Vagina (tissue), 2 donors: ENCODE data around the gene ORC4.

Experiments used
- POLR2A ChIP-seq, 2 donors: fragments of 450-650 bp; IDR thresholded peaks; one replicate each; pipeline ENCODE4 v1.6.1; 2017; ENCODE audit warnings: antibody characterized with exemption in 2 of 2, mild to moderate bottlenecking in 2 of 2, moderate library complexity in 2 of 2
- POLR2AphosphoS5 ChIP-seq, 2 donors: sonication (generic); formaldehyde crosslinking; IDR thresholded peaks; one replicate each; pipeline ENCODE4 v1.9.0; 2017; ENCODE audit warnings: antibody characterized with exemption in 2 of 2, mild to moderate bottlenecking in 2 of 2, low read depth in 1 of 2; ENCODE audit not compliant: insufficient read depth in 1 of 2
- TF ChIP-seq, protein P1 (sequence below), 3 experiments: fragments of 450-650 bp in 2 of 3; fragments of 200-600 bp in 1 of 3; sonication (generic) in 1 of 3; IDR thresholded peaks; one replicate each; pipeline ENCODE4 v1.5.1; 2017 to 2019; ENCODE audit warnings: antibody characterized with exemption in 3 of 3, mild to moderate bottlenecking in 2 of 3, moderate library complexity in 2 of 3

DNA sequence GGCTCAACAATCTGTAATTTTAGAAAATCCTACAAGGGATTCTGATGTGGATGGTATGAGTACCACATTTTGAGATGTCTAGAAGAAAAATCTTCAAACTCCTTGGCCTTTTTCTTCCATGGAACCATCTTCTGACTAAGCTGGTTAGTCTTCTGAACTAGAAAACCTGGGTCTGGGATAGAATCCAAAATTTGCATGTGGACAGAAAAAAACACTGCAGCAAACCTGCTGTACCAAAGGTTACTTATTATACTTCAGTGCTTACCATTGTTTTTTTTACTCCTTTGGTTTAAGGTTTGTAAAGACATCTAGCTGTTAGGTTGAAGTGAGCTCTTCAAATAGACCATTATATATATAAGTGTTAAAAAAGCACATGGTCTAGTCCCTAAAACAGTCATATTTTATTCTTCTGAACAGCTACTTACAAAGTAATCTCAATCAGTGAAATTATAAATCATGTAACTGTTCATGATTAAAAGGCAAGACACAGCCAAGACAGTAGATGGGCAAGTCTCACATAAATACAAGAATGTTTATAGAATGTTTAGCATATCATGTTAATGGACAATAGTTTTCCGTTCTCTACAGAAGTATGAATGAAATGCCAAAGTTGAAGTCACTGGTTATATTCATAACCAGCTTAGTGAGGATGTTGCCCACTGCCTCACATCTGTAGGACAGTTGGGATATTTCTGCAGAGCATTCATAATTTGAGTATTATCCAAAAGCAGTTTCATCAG is 85.5 kb downstream of the ORC4 start:
- TF ChIP-seq, protein P1, sequence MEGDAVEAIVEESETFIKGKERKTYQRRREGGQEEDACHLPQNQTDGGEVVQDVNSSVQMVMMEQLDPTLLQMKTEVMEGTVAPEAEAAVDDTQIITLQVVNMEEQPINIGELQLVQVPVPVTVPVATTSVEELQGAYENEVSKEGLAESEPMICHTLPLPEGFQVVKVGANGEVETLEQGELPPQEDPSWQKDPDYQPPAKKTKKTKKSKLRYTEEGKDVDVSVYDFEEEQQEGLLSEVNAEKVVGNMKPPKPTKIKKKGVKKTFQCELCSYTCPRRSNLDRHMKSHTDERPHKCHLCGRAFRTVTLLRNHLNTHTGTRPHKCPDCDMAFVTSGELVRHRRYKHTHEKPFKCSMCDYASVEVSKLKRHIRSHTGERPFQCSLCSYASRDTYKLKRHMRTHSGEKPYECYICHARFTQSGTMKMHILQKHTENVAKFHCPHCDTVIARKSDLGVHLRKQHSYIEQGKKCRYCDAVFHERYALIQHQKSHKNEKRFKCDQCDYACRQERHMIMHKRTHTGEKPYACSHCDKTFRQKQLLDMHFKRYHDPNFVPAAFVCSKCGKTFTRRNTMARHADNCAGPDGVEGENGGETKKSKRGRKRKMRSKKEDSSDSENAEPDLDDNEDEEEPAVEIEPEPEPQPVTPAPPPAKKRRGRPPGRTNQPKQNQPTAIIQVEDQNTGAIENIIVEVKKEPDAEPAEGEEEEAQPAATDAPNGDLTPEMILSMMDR (IDR thresholded peaks at IDR 0.05) = no peak
- no peak for TF ChIP-seq POLR2AphosphoS5 (IDR thresholded peaks at IDR 0.05; ENCODE audit: insufficient read depth in 1 of 2, low read depth in 1 of 2)
- TF ChIP-seq POLR2A (IDR thresholded peaks at IDR 0.05) = no peak
